NCI-H1417 treated with DMSO at 0.1 percent for 48 hours (cell line): ENCODE results near the gene ZIC1.

Experiments used
- DNase-seq: peaks from one replicate; lab custom pipeline; 2025; lab: John Stamatoyannopoulos, UW

ZIC1 gene

DNA sequence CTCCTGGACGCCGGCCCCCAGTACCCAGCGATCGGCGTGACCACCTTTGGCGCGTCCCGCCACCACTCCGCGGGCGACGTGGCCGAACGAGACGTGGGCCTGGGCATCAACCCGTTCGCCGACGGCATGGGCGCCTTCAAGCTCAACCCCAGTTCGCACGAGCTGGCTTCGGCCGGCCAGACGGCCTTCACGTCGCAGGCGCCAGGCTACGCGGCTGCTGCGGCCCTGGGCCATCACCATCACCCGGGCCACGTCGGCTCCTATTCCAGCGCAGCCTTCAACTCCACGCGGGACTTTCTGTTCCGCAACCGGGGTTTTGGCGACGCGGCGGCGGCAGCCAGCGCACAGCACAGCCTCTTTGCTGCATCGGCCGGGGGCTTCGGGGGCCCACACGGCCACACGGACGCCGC lies 956 bp downstream of the ZIC1 start:
- DNase-seq = no peak

DNA sequence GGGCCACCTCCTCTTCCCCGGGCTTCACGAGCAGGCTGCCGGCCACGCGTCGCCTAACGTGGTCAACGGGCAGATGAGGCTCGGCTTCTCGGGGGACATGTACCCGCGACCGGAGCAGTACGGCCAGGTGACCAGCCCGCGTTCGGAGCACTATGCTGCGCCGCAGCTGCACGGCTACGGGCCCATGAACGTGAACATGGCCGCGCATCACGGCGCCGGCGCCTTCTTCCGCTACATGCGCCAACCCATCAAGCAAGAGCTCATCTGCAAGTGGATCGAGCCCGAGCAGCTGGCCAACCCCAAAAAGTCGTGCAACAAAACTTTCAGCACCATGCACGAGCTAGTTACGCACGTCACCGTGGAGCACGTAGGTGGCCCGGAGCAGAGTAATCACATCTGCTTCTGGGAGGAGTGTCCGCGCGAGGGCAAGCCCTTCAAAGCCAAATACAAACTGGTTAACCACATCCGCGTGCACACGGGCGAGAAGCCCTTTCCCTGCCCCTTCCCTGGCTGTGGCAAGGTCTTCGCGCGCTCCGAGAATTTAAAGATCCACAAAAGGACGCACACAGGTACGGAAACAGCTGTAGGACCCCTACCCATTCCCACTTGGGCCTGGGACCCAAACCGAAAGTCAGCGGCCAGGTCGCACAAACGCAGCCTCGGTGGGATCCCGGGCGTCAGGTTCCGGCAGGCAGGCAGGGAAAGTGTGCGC lies 1.5 kb downstream of the ZIC1 start:
- DNase-seq = no peak

DNA sequence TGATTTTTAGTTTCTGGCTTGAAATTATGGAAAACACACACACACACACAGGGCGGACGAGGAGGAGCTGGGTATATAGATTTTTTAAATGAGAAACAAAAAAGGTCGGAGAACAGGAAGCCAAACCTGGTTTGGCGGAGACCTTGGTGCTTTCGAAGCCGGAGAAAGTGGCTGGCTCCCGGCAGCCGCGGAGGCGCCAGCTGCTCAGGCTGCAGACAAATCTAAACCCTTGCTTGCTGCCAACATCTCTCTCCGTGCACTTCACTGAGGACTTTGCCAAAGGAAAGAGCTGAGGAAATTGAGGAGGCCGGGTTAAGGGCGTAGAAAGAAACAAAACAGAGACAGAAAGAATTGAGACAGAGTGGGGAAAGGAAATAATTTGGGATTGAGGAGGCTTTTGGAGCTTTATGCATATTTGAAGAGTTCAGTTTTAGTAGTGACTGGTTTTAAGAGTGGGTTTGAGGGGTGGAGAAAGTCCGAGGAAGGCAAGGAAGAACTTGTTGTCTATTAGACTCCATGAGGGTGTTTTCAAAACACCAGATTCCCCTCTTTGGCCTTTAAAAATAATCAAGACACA lies 2.2 kb downstream of the ZIC1 start:
- no peak for DNase-seq

DNA sequence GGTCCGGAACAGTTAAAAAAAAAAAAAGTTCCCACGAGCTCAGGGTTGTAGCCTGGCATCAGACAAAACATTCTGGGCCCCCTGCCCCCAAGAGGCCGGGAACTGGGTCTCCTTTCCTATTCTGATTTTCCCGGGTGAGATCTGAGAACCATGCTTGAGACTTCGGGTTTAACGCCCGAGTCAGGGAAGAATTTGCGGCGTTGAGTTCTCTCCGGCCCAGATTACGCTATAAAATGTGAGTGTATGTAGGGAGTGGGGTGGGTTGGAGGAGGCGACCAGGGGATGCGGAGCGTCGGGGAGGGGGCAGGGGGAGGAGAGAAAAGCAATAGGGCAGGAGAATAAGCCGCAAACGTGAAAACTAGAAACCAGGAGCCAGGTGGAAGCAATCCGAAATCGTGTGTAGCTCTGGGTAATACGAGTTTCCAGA lies 2.7 kb downstream of the ZIC1 start:
- DNase-seq = no peak

GRCh38 chr3:147412261-147412916 lies 3.2 kb downstream of the ZIC1 start:
- no peak for DNase-seq

GRCh38 chr3:147412917-147413685 lies 3.9 kb downstream of the ZIC1 start:
- no peak for DNase-seq

GRCh38 chr3:147413686-147414389 lies 4.7 kb downstream of the ZIC1 start:
- DNase-seq = no peak

- DNase-seq = no peak
These were observed 5.4 kb downstream of the ZIC1 start for GRCh38 chr3:147414390-147415138.

GRCh38 chr3:147415286-147415685 lies 6.1 kb downstream of the ZIC1 start:
- DNase-seq = no peak

DNA sequence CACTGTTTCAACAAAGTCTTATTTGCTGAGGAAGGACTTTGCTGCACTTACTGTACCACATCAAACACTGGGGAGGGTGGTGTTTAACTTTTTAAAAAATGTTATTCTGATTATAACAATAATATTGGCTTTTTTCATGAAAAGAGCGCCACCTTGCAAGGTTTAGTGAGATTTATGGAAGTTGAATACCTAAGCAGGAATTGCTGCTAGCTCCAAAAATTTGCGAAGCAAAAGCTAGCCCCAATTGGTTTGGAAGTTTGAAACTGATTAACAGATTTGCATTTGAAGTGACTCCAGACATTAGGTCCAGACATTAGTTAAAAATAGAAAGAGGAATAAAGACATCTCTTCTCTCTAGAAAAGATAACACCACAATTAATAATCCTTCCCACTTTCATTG lies 6.7 kb downstream of the ZIC1 start:
- no peak for DNase-seq

DNA sequence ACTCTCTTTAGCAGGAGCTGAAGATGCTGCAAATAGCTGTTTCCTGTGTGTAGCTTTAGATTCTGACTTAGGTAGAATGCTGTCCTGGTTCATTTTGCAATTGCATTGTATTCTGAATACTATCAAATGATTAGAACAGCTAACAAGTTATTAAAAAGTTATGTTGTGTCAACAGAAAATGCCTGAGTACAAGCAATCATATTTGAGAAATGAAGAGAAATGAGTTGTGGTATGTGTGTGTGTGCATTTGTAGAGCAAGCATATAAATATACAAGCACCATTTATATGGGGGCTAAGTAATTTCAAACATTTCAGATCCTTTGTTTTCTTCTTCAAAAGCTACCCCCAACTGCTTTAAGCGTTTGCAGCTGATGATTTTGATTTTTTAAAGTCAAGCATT lies 7.8 kb downstream of the ZIC1 start:
- DNase-seq = no peak

DNA sequence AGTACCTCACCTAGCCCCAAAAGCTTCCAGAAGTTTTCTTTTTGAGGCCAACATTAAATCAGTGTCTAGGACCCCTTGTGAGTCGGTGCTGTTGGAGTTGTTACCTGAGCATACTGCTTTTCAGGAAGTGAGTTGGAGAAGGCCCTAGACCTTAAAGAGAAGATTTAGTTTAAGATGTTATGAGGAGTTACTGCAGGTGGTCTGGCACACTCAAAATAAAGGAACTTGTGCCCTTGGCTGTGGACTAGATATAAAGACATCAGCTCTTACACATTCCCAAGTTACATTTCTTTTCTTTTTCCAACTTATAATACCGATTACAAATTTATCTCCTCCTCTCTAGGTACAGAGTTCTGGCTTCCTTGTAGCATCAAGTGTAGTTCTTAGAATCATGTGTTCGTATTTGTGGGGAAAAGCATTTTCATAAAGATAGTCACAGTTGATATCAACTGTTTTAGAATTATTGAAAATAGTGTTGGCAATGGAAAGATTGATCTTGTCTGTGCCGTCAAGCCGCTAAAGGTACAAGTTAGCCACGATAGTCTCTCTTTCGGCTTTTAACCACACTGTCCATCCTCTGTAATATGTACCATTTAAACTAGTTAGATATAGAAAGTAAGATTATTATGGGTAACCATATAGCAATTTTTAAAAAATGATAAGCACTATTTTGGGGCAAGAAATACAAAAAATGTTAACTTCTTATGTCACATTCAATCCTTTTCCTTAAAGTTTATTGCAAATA lies 8.6 kb downstream of the ZIC1 start:
- no peak for DNase-seq

- DNase-seq = no peak
These were observed 9.2 kb downstream of the ZIC1 start for GRCh38 chr3:147418371-147418781.

GRCh38 chr3:147418808-147419701 lies 9.9 kb downstream of the ZIC1 start:
- no peak for DNase-seq

GRCh38 chr3:147419781-147420224 lies 10.6 kb downstream of the ZIC1 start:
- DNase-seq = no peak

DNA sequence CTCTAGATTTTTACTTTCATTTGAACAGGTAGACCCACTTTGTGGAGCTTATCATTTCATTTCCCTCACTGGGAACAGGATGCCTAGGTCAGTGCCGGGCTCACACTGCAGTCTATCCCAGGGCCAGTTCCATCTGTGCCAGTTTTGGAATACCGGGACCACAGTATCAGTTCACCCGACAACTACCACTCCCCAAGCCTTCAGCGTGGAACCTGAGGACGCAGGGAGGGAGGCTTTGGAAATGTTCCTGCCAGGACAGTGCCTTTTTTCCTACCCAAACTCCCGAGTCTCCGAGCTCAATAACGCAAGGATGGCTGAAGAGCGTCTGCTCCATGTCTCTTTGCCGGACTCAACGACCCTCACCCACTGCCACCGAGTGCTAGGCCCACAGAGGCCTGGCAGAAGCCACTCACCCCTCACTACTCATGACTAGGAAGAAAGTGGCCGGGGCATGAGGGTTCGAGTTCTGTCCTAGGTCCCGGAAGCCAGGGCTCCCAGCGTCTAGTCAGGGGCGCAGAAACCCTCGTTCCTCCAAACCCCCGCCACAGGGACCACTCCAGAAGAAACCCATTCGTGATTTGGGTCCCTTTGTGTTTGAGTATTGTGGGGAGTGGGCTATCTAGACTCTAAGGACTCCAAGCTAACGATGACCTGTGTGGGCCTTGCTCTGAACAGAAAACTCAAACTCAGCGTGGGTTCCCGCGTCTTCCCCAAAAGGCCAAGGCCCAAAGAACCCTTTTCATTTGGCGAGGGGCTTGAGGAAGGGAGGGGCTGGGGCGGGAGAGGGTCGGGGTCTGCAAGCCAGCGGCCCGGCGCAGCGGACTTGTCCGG lies 11.4 kb downstream of the ZIC1 start:
- DNase-seq = no peak

DNA sequence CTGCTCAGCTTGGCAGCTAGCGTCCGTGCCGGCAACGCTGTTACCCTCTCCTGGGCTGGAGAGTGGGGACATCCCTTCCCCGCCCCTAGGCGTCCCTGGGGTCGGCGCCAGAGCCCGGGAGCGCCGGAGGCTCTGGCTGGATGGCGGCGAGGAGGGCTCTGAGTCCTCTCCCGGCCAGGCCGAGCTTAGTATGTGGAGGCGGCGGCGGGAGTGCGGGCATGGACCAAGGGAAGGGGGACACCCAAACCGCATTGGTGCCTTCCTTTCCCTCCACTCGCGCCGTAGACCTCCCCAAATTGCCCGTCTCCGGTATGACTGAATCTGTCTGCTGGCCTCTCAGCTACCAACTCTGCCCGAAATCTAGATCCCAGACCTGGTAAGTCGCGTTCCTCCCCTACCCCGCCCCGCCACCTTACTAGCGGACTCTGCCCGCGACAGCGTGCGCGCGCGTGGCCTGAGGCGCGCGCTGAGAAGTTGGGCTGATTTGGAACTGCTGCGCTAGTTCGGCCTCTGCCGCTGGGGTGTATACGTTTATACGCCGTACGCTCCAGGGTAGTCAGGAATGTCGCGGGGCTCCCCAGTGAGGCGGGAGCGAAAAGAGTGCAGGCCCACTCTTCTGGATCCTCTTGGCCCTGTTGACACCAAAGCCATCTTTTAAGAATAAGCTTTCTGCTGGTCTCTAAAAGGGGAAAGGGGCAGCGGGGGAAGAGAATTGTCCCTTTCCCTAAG lies 12.2 kb downstream of the ZIC1 start:
- no peak for DNase-seq

DNA sequence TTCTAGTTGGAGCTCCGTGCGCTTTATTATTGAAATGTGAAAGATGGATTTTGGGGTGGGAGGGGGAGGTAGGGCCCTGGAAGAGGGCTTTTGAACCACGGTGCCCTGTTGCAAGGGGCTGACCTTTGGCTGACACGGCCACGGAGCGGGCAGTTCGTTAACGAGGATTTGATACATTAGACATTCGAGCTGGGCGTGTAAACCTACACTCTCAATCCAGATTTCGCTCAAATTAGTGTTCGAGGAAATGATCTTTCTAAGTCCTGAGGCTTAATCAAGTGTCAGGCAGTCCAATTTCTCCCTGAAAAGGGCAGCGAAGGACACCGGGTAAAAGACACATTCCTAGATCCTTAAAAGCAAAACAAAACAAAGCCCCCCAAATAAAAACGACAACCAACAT lies 13.0 kb downstream of the ZIC1 start:
- DNase-seq = no peak
